AML-193 (cell line): ENCODE results near the gene B3GNT3.

ENCODE experiments used
- DNase-seq, 2 experiments: peaks; one replicate each; lab custom pipeline; 2025; lab: John Stamatoyannopoulos, UW

B3GNT3 gene, protein sequence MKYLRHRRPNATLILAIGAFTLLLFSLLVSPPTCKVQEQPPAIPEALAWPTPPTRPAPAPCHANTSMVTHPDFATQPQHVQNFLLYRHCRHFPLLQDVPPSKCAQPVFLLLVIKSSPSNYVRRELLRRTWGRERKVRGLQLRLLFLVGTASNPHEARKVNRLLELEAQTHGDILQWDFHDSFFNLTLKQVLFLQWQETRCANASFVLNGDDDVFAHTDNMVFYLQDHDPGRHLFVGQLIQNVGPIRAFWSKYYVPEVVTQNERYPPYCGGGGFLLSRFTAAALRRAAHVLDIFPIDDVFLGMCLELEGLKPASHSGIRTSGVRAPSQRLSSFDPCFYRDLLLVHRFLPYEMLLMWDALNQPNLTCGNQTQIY

DNA sequence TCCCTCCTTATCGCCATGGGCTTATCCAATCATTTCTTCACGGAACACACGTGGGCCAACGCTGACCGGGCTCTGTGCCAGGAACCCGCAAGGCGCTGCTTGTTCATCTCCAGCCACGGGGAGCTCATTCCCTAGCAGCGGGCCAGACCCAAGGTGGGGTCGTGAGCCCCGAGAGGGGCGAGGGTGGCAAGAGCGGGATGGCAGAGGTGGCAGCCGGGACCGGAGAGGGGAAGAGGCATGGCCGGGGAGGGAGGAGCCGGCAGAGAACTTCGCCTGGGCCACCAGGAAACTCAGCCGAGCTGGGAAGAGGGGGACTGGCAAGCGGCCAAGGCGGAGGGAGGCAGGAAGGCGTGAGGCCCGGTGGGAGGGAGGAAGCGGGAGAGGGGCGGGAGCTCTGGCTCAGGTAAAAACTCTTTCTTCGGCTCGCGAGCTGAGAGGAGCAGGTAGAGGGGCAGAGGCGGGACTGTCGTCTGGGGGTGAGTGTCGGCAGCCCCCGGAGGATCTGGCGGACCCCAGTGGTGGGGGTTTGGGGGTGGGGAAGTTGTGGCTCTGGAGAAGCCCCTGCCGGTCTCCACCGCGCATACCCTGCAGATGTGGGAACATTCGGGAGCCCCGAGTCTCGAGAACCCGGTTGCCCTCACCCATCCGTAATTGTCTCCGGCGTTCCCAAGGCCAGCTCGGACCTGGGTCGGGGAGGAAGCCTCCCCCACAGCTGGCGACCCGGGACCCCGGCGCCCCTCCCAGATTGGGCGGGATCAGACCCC, at the start of gene B3GNT3:
Gene B3GNT3, plus strand, starts transcription at position 408 of the 764 bp plus-strand sequence. CDS start 12,670 bp downstream, outside the sequence.
- DNase-seq = no peak

DNA sequence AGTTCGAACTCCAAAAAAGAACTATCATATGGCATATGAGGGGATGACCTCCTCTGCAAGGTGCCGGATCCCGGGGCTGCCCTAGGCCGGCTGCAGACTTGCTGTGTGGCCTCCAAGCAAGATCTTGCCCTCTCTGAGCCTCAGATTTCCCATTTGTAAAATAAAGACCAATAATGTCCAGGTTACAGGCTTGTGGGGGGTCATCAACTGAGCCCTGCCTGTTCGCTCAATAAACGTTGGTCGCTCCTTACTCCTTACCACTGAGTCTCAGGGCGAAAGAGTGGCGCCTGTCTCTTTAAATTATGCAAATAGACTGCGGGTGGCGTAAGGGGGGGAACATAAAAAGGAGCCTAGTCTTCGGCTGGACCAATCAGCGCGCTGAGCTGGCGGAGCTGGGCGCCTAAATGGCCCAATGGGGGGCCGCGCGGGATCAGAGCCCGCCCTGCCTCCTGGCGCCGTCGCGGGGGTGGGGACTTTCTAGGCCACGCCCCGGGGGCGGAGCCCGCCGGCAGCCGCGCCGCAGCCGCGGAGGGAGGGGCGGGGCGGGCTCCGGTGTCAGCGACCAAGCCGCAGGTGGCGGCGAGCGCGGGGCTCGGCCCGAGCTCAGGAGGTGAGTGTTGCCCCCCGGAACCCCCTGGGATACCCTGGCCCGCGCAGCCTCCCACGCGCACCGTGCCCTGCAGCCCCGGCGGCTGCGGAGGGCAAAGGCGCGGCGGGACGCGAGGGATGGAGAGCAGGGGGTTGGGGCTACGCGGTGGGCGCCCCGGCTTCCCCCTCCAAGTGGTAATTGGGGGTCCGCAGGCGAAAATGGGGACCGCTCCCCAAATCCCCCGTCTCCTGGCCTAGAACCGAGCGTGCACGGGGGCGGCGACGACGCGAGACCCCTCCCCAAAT, 47.5 kb upstream of the B3GNT3 start:
- peak; percentile 85 to 90 for DNase-seq

DNA sequence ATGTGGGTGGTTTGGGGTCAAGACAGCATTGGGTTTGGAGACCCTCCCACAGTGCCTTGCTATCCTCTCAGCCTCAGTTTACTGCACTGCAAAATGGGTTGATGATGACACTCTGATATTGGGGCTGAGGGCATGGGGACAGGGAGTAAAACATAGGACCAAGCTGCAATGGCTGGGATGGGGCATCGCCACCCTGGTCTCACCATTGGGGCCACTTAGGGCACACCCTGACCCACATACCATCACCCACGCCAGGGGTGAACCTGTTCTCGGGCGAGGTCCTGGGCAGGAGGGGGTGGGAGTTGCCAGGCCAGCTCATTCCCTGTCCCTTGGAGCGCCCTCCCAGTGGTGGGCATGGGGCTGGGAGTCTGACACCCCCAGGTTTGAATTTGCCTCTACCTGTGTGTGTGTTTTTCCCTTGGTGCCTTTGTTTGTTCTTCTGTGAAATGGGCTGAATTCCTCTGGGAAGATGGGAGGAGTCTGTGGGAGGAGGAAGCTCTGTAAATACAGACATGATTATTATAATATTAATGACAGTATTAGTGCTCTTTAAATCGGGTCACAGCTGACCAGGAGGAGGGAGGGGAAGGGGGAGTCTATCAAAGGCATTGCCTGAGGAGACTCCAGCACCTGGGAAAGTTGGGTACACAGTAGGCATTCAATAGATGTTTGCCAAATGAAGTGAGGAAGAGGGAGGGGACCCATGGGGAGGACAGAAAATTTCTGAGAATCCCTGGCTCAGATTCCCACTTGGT, 45.9 kb upstream of the B3GNT3 start:
- no peak for DNase-seq

DNA sequence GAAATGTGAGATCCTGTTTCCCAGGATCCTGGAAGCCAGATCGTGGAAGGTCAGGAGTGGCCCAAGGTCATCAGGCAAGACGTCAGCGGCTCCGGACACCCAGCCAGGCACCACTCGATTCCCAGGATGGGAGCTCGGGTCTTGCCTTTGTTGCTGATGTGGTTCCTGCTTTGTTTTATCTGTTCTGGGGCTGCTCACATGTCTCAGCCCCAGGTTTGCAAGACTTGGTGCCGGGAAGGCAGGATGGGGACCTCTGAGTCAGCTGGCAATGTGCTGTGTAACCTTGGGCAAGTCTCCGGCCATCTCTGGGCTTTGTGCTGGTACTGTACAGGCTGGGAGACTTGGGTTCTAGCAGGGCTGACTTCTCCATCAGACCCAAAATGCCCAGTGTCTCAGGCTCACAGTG, 45.0 kb upstream of the B3GNT3 start:
- DNase-seq = no peak

DNA sequence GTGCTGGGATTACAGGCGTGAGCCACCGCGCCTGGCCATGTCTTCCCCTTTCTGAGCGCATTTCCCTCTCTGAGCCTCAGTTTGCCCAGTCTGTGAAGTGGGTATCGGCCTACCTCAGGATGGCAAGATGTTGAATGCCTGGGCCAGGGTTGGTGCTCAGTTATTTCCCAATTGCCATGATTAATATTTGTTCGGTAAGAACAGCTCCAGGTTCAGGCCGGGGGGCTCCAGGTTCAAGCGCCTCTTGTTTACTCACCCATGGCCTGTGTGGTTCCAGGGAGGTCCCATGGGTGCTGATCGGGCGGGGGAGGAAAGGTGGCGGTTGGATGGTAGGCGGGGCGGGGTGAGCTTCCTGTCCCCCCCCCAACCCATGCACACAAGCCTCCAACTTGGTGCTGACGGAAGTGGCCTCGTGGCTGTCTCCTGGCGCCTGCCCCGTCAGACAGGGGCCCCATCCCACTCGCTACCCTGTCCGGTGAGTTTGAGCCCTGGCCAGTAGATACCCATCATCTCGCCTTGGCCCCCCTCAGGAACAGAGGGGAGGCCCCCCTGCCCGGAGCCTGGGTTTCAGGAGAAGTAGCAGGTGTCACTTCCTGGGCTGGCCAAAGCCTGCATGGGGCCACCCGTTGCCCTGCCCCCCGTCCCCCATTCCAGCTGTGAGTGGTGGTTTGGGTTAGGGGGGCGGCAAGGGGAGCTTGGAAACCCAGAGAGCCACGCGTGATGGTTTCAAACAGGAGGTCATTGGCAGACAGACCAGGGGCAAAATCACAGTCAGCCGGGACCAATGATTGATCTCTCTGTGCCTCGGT, 43.6 kb upstream of the B3GNT3 start, which contains the start of gene FCHO1:
Gene FCHO1, plus strand, starts transcription at position 375 of the 809 bp plus-strand sequence. CDS start 3,688 bp downstream, outside the sequence.
- DNase-seq = peak; percentile 56 to 63

DNA sequence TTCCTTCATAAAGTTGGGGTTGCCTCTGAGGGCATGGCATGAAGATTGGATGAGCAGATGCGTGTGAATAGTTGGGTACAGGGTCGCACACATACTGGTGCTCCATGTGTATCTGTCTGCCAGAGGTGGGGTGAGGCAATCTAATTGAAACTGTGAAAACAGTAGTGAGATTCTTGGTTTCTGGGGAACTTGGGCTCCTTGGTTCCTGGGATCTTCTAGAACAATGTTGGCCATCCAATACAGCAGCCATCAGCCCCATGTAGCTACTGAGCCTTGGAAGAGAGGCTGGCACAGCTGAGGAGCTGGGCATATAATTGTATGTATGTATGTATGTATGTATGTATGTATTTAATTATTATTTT, 43.0 kb upstream of the B3GNT3 start:
- no peak for DNase-seq

DNA sequence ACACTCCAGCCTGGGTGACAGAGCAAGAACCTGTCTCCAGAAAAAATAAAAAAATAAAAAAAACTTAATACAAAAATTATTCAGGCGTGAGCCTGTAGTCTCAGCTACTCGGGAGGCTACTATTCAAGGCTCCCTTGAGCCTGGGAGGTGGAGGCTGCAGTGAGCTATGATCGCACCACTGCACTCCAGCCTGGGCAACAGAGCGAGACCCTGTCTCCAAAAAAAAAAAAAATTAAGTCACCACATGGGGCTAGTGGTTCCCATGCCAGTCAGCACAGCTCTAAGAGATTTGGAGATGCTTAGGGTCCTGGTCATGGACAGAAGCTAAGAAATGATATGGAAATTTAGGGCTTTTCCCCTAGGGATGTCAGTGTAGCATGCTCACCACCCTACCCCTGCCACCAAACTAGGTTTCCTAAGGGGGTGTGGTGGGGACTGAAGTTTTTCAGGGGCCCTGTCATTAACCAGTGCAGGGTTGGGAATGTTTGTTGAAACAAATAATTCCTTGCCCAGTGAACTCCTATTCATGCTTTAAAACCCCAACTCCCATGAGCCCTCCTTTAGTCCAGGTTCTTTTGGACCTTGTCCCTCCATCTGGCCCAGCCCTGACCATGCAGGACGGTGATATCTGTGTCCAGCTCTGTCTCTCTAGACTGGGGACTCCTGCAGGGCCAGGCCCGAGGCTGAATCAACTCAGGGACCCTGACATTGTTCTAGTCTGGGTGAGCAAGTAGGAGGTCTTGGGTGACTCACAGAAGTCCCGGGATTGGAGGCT, 41.9 kb upstream of the B3GNT3 start:
- no peak for DNase-seq

DNA sequence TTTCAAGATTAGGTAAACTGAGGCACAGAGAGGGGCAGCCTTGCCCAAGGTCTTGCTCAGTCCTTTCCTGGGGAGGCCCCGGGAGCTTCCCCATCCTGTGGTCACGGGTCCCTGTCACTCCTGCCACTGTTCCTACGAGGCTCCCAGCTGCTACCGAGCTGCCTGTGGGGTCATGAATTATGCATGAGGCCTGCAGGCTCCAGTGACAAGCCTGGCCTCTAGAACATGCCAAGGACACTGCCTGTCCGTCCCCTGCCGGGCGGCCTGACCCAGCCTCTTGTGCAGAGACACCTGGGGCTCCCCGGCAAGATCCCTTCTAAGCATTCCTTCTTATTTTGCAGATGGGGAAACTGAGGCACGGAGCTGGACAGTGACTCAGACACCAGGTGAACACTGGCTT, 41.0 kb upstream of the B3GNT3 start:
- no peak for DNase-seq

DNA sequence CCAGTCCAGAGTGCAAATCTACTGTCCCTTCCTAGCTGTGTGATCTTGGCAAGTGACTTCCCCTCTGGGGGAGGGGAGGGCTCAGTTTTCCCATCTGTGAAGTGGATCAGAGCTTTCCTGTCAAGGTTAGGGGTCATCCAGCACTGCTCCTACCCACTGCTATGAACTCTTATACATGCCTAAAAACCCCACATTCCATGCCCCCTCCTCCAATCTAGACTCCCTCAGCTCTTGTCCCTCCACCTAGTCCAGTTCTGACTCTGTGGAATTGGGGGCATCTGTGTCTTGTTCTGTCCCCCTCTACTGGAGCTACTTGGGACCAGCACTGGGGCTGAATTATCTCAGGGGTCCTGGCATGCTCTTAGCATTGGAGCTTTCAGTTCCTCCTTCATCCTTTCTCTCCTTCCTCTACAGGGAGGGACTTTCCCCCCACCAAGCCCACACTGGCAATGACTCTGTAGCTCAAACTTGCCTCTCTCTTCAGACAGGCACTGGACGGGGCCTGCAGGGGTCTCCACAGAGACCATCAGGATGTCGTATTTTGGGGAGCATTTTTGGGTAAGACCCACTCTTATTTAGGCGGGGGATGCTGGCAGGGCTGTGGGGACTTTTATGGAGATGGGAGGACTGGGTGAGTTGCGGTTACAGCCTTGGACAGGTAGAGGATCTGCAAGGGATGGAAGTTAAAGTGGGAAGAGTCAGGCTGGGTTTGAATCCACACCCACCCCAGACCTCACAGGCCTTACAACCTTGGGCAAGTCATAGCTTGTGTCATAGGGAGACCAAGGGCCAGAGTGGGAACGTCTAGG, 40.1 kb upstream of the B3GNT3 start:
- no peak for DNase-seq

DNA sequence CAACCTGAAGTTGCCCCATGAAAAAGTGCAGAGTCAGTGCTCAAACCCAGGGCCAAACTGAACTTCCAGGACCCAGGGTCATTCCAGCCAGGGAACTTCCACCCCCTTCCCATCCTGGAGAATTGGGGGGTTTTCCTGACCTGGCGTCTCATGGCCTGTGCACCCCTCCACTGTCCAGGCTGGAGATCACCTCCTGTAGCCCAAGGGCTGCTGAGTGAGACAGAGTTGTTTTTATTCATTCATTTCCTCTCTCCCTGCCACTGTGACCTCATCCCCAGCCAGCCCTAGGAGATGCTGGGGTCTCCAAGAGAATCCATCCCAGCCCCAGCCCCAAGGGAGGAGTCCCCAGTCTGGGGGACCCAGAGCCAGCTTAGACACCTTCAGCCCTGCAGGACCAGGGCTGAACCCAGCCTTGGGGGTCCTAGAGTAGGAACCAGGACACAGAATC, 39.5 kb upstream of the B3GNT3 start:
- no peak for DNase-seq

DNA sequence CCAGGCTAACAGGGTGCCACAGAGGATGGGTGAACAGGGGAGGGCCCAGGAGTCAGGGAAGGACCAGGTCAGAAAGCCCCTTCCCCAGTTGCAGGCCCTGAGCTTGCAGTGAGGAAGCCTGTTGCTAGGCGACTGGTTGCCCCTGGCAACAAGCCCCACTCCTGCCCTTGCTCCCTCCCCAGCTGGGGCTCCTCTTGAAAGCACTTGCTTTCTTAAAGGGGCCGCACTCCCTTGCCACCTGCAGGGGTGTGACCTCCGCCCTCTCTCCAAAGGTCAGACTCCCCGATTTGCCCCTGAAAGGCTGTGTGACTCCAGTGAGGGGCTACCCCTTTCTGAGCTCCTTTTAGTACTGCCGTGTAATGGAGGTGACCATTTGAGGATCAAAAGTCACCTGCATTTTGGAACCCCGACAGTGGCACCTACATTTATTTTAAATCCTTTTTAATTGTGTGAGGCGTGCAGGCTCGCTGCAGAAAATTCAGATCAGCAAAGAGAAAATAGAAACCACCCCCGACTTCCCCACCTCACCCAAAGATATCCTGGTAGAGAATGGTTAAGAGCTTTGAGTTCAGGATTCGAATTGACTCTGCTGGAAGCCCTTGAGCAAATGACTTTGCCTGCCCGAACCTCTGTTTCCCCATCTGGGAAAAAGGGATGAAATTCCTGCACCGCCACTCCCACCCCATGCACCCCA, 38.8 kb upstream of the B3GNT3 start:
- DNase-seq = no peak

DNA sequence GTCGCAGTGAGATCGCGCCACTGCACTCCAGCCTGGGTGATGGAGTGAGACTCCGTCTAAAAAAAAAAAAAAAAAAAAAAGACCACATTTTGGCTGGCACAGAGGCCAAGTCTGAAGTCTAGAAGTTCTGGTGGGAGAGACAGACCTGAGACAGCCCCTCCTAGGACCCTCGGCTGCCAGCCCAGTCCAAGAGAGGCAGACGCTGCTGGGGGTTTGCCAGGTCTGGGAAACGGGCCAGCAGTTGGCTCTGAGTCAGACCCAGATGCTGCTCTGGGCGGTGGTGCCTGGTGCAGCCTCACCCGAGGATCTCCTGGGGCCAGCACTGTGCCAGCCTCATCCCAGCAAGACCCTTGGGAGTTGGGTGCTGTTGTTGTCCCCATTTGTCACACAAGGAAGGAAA, 37.8 kb upstream of the B3GNT3 start:
- DNase-seq = no peak

DNA sequence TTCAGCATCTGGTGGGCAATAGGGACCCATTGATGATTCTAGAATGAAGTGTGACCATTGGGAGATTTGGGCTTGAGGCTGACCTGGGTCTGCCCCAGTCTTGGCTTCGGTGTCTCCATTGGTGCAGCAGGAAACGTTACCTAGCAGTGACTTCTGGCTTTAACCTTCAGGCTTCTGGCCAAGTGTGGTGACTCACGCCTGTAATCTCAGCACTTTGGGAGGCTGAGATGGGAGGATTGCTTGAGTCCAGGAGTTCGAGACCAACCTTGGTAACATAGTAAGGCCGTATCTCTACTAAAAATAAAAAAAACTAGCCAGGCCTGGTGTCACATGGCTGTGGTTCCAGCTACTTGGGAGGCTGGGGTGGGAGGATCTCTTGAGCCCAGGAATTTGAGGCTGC, 36.4 kb upstream of the B3GNT3 start:
- no peak for DNase-seq

DNA sequence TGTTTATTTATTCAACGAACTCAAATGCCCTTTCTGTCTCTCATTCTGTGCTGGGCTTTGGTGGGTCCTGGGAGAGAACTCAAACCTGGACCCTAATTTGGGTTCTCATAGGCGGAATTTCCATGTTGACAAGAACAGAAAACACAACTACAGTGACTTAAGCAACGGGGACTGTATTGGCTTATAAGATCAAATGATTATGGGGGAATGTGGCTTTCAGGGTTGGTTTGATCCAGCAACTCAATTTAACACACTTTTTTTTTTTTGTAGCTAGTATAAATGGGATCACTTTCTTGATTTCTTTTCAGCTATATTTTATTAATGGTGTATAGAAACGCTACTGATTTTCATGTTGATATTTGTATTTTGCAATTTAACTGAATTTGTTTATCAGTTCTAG, 33.8 kb upstream of the B3GNT3 start:
- DNase-seq = no peak

DNA sequence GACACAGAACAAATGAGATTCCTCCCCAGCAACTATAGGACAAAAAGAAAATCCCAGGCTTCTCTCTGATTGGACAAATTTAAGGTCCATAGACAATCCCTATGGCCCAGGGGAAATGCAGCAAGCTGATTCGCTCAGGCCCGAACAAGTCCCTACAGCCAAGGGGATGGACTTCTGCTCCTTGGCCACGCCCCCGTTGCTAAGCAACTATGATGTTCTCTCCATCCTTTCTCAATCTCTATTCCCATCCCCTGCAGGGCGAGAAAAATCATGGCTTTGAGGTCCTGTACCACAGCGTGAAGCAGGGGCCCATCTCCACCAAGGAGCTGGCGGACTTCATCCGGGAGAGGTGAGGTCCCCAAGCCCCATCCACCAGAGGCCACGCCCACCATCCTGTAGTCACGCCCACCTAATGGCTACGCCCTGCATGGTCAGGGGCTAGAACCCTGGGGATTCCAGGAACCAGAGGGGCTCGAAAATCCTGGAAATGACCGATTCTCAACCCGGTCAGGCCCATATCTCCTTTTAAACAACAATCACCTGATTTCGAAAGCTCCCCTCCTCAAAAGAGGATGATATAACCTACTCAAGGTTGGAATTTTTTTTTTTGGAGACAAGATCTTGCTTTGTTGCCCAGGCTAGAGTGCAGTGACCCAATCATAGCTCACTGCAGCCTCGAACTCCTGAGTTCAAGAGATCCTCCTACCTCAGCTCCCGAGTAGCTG, 32.3 kb upstream of the B3GNT3 start:
- peak in 1 of 2 experiments; percentile 20 for DNase-seq

DNA sequence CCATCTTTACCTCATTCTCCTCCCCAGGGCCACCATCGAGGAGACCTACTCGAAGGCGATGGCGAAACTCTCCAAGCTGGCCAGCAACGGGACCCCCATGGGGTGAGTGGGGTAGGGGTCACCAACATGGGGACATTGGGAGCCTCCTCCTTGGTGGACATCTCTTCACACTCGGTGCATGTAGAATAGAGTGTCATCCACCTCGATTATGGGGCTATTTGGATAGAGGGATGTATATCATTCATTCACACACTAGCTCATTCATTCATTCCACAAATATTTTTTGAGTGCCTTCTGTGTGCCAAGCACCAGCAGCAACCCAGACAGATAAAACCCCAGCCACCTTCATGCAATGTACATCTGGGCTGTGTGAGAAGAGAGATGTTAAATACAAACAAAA, 30.6 kb upstream of the B3GNT3 start:
- DNase-seq = no peak

DNA sequence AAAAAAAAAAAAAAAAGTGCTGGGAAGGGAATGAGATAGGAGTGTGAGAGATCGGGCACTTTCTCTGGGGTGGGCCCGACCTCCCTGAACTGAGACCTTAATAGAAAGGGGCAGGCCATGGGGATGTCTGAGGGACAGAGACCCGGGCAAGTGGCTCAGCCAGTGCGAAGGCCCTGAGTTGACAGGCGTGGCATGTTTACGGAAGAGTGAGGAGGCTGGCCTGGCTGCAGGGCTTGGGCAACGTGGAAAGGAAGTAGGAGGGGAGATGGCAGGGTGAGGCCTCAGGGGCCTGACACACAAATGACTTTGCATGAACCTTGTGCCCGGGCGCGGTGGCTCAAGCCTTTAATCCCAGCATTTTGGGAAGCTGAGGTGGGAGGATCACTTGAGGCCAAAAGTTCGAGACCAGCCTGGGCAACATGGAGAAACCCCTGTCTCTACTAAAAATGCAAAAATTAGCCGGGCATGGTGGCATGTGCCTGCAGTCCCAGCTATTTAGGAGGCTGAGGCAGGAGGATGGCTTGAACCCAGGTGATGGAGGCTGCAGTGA, 29.8 kb upstream of the B3GNT3 start:
- no peak for DNase-seq
